Uterus (tissue), 2 donors: Measurements from ENCODE around the gene SETBP1.

Source experiments
- CTCF ChIP-seq, 4 experiments: fragments of 200-600 bp in 2 of 4; fragments of 450-650 bp in 2 of 4; sonication (generic) in 2 of 4; IDR thresholded peaks; one replicate each; pipeline ENCODE4 v1.5.1; 2016 to 2019; ENCODE audit warnings: antibody characterized with exemption in 4 of 4, mild to moderate bottlenecking in 2 of 4, moderate library complexity in 1 of 4
- POLR2A ChIP-seq, 2 donors: fragments of 450-650 bp; IDR thresholded peaks; one replicate each; pipeline ENCODE4 v1.6.1; 2016; ENCODE audit warnings: antibody characterized with exemption in 2 of 2, mild to moderate bottlenecking in 1 of 2, moderate library complexity in 1 of 2

DNA sequence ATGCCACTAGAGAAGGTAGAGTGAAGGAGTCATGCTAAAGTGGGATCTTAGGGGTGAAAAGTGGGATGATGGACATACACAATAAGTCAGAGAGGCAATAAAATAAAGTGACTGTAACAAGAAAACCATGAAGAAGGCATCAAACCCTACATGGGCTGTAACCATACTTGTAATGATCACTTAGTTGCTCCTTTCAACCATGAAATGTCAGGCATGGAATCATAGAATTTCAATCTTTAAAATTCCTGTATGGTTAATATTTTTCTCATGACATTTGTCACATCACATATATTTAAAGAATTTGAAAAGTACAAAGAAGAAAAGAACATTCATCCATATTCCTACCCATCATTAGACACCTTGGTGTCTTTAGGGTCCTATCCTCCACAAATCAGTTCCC is 20.9 kb upstream of the SETBP1 start:
- TF ChIP-seq CTCF (IDR thresholded peaks at IDR 0.05) (no peak), POLR2A (IDR thresholded peaks at IDR 0.05) (no peak)
